ENCODE results near the gene ARHGAP19. TPM values are rescaled to one million over a fixed set of nuclear protein-coding genes. Genes with fewer than 3 reads are reported as not detected.

Gene ARHGAP19
- total and polyA plus RNA-seq, 5 donors: 2.4 to 6.3 (median 4.5) TPM

DNA sequence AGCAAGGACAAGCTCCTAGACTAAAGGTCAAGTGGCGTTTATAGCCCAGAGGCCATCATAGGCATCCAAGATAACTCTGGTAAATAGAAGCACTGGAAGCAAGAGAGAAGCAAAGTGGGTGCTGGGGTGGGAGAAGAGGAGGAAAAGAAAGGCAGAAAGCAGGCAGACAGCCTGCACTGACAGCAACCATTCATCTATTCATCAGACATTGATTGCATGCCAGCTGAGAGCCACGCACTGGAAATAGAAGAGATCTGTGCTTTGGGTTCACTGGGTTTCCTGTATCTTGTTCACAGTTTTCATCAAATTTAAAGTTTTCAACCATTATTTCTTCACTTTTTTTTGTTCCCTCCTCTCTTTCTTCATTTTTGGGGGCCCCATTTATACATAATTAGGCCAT is 102.0 kb downstream of the ARHGAP19 start:
- DNase-seq: no peak
- intact Hi-C loops (cut with DNase I): no loop called here
- ATAC-seq: no peak
- Histone ChIP-seq H3K27ac (ENCODE audit: low read length) (no peak overlapping the region), H3K4me1 (ENCODE audit: control insufficient read depth, insufficient read depth, low read length) (no peaks in the 10 kb centered on the region), H3K4me3 (ENCODE audit: low read length) (no peak overlapping the region), H3K27me3 (ENCODE audit: control insufficient read depth, insufficient read depth) (no peaks in the 10 kb centered on the region), H3K9me3 (ENCODE audit: control insufficient read depth, low read length) (no peaks in the 10 kb centered on the region)
- WGBS: 82% methylated on average over 2 of the region's 2 CpGs

DNA sequence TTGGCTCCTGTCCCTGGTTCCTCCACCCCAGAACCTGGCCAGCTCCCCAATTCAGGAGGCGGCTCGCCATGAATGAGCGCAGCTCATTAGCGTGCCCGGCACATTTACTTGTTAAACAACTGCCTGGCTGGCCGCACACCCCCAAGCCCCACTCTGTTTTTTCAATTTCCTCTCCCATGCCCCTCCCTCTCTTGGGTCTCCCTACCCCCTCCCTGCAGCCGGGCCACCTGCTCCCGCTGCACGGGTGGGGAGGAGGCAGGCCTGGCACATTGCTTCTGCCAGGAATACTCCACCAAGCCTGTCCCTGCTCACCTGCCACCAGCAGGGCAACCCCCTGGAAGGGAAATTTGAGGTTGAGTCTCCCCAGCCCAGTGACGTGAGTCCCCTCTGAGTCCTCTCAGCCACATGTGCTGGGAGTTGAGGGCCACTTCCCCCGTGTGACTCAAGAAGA is 104.2 kb downstream of the ARHGAP19 start:
- Histone ChIP-seq H3K4me3 (ENCODE audit: low read length) (no peak overlapping the region), H3K27me3 (ENCODE audit: control insufficient read depth, insufficient read depth) (no peaks in the 10 kb centered on the region), H3K9me3 (ENCODE audit: control insufficient read depth, low read length) (no peaks in the 10 kb centered on the region), H3K4me1 (ENCODE audit: control insufficient read depth, insufficient read depth, low read length) (no peaks in the 10 kb centered on the region), H3K27ac (ENCODE audit: low read length) (no peak overlapping the region)
- WGBS: 63% methylated on average over 11 of the region's 11 CpGs
- DNase-seq (no peak), ATAC-seq (no peak)
- intact Hi-C loops (cut with DNase I): no loop called here

- Histone ChIP-seq H3K4me3 (ENCODE audit: low read length) (no peak overlapping the region), H3K27me3 (ENCODE audit: control insufficient read depth, insufficient read depth) (no peaks in the 10 kb centered on the region), H3K27ac (ENCODE audit: low read length) (no peak overlapping the region), H3K9me3 (ENCODE audit: control insufficient read depth, low read length) (no peaks in the 10 kb centered on the region), H3K4me1 (ENCODE audit: control insufficient read depth, insufficient read depth, low read length) (no peaks in the 10 kb centered on the region)
- no peak for DNase-seq
- ATAC-seq: no peak
- 85% methylated on average over 18 of the region's 18 CpGs for WGBS
- intact Hi-C loops (cut with DNase I): no loop called here
These were observed 105.5 kb downstream of the ARHGAP19 start for GRCh38 chr10:97186911-97187310.

GRCh38 chr10:97185326-97186058 is 106.9 kb downstream of the ARHGAP19 start, which contains the start of gene SLIT1:
Gene SLIT1 (minus strand): TSS chr10:97185959. CDS start chr10:97185674, 285 bp downstream.
- no peak for DNase-seq
- WGBS: 2% methylated on average over 74 of the region's 74 CpGs
- H3K27me3 ChIP-seq (ENCODE audit: control insufficient read depth, insufficient read depth): no peaks in the 10 kb centered on the region

DNA sequence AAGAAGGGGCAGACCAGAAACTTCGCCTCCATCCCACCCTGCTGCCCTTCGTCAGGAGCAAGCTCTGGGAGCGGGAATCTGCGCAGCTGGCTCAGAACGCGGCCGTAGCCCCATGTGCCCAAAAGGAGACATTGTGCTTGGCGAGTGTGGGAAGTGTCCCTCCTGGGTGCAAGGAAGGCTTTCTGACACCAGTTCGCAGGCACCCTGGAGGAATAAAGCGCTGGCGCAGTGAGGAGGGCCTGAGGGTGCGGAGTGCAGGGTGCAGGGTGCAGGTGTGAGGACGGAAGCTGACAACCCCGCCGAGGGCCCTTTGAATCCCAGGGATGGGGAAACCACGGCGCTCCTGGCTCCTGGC is 107.5 kb downstream of the ARHGAP19 start:
- Histone ChIP-seq H3K4me1 (ENCODE audit: control insufficient read depth, insufficient read depth, low read length) (no peaks in the 10 kb centered on the region), H3K9me3 (ENCODE audit: control insufficient read depth, low read length) (no peaks in the 10 kb centered on the region), H3K27ac (ENCODE audit: low read length) (no peak overlapping the region), H3K27me3 (ENCODE audit: control insufficient read depth, insufficient read depth) (no peaks in the 10 kb centered on the region), H3K4me3 (ENCODE audit: low read length) (no peak overlapping the region)
- 31% methylated on average over 17 of the region's 17 CpGs for WGBS
- intact Hi-C loops (cut with DNase I): no loop called here
- DNase-seq (no peak), ATAC-seq (no peak)

More at GRCh38 chr10:97185326-97186058, 106.9 kb downstream of the ARHGAP19 start, which contains the start of gene SLIT1:
- Histone ChIP-seq H3K9me3 (ENCODE audit: control insufficient read depth, low read length) (no peaks in the 10 kb centered on the region), H3K4me3 (ENCODE audit: low read length) (peak within 1 kb of the TSS; percentile 13), H3K4me1 (ENCODE audit: control insufficient read depth, insufficient read depth, low read length) (no peaks in the 10 kb centered on the region), H3K27ac (ENCODE audit: low read length) (no peak within 1 kb of the TSS)
- peak in 1 of 2 donors; percentile 25 for ATAC-seq
- intact Hi-C loops (cut with DNase I): no loop called here

GRCh38 chr10:97183314-97183713 is 109.1 kb downstream of the ARHGAP19 start:
- H3K4me3 ChIP-seq (ENCODE audit: low read length): no peak overlapping the region
- intact Hi-C loops (cut with DNase I): no loop called here
- ATAC-seq (no peak), DNase-seq (no peak)
- H3K27me3 ChIP-seq (ENCODE audit: control insufficient read depth, insufficient read depth): no peaks in the 10 kb centered on the region
- WGBS: 93% methylated on average over 3 of the region's 3 CpGs
- H3K4me1 ChIP-seq (ENCODE audit: control insufficient read depth, insufficient read depth, low read length): no peaks in the 10 kb centered on the region
- H3K9me3 ChIP-seq (ENCODE audit: control insufficient read depth, low read length): no peaks in the 10 kb centered on the region
- no peak overlapping the region for H3K27ac ChIP-seq (ENCODE audit: low read length)

- DNase-seq: no peak
- H3K4me3 ChIP-seq (ENCODE audit: low read length): no peak overlapping the region
- no peaks in the 10 kb centered on the region for H3K4me1 ChIP-seq (ENCODE audit: control insufficient read depth, insufficient read depth, low read length)
- no peak for ATAC-seq
- intact Hi-C loops (cut with DNase I): no loop called here
- no peaks in the 10 kb centered on the region for H3K9me3 ChIP-seq (ENCODE audit: control insufficient read depth, low read length)
- no peak overlapping the region for H3K27ac ChIP-seq (ENCODE audit: low read length)
- no peaks in the 10 kb centered on the region for H3K27me3 ChIP-seq (ENCODE audit: control insufficient read depth, insufficient read depth)
- 86% methylated on average over 10 of the region's 10 CpGs for WGBS
These were observed 110.0 kb downstream of the ARHGAP19 start for GRCh38 chr10:97182288-97182990.

- Histone ChIP-seq H3K4me3 (ENCODE audit: low read length) (no peak overlapping the region), H3K4me1 (ENCODE audit: control insufficient read depth, insufficient read depth, low read length) (no peaks in the 10 kb centered on the region), H3K27me3 (ENCODE audit: control insufficient read depth, insufficient read depth) (no peaks in the 10 kb centered on the region), H3K27ac (ENCODE audit: low read length) (no peak overlapping the region), H3K9me3 (ENCODE audit: control insufficient read depth, low read length) (no peaks in the 10 kb centered on the region)
- ATAC-seq (no peak), DNase-seq (no peak)
- intact Hi-C loops (cut with DNase I): no loop called here
- WGBS: 90% methylated on average over 10 of the region's 10 CpGs
These were observed 111.5 kb downstream of the ARHGAP19 start for GRCh38 chr10:97180986-97181385.

GRCh38 chr10:97180363-97180755 is 112.1 kb downstream of the ARHGAP19 start:
- no peak for DNase-seq
- Histone ChIP-seq H3K4me3 (ENCODE audit: low read length) (no peak overlapping the region), H3K27me3 (ENCODE audit: control insufficient read depth, insufficient read depth) (no peaks in the 10 kb centered on the region), H3K27ac (ENCODE audit: low read length) (no peak overlapping the region), H3K9me3 (ENCODE audit: control insufficient read depth, low read length) (no peaks in the 10 kb centered on the region), H3K4me1 (ENCODE audit: control insufficient read depth, insufficient read depth, low read length) (no peaks in the 10 kb centered on the region)
- WGBS: 75% methylated on average over 8 of the region's 8 CpGs
- intact Hi-C loops (cut with DNase I): no loop called here
- no peak for ATAC-seq

GRCh38 chr10:97179731-97180362 is 112.6 kb downstream of the ARHGAP19 start:
- intact Hi-C loops (cut with DNase I): no loop called here
- DNase-seq (peak; percentile 37 to 77 (median 74)), ATAC-seq (peak; percentile 48 to 70)
- Histone ChIP-seq H3K27me3 (ENCODE audit: control insufficient read depth, insufficient read depth) (no peaks in the 10 kb centered on the region), H3K9me3 (ENCODE audit: control insufficient read depth, low read length) (no peaks in the 10 kb centered on the region), H3K27ac (ENCODE audit: low read length) (no peak overlapping the region), H3K4me3 (ENCODE audit: low read length) (peak overlapping the region; percentile 7), H3K4me1 (ENCODE audit: control insufficient read depth, insufficient read depth, low read length) (no peaks in the 10 kb centered on the region)
- 19% methylated on average over 26 of the region's 26 CpGs for whole genome bisulfite sequencing

DNA sequence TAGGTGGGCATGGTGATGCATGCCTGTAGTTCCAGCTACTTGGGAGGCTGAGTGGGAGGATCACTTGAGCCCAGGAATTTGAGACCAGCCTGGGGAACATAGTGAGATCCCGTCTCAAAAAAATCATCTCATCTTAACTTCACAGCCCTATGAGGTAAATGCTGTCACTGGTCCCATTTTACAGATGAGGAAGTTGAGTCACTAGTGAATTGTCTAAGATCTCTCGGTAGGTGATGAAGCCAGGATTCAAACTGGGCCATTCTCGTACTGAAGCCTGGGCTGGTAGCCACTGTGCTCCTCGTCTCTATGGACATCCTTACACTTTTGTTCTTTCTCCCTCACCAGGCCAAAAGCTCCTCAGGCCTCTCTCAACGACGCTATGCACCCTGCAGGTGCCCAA is 113.1 kb downstream of the ARHGAP19 start:
- Histone ChIP-seq H3K4me1 (ENCODE audit: control insufficient read depth, insufficient read depth, low read length) (no peaks in the 10 kb centered on the region), H3K27me3 (ENCODE audit: control insufficient read depth, insufficient read depth) (no peaks in the 10 kb centered on the region), H3K4me3 (ENCODE audit: low read length) (no peak overlapping the region), H3K27ac (ENCODE audit: low read length) (no peak overlapping the region), H3K9me3 (ENCODE audit: control insufficient read depth, low read length) (no peaks in the 10 kb centered on the region)
- ATAC-seq (no peak), DNase-seq (no peak)
- intact Hi-C loops (cut with DNase I): no loop called here
- 35% methylated on average over 6 of the region's 6 CpGs for WGBS
